K562 (cell line): Measurements from ENCODE around the gene ABITRAM. TPM values are rescaled to one million over a fixed set of nuclear protein-coding genes. Genes with fewer than 3 reads are reported as not detected.
A peak's percentile ranks its signal among the peaks of the same experiment; 100 is the strongest.

Source experiments
- CCNT2 ChIP-seq: IDR thresholded peaks from 2 replicates; pipeline ENCODE4 v1.6.1; 2011; ENCODE audit warnings: borderline replicate concordance, low read depth, mild to moderate bottlenecking, moderate library complexity, mixed read lengths, low read length; ENCODE audit not compliant: insufficient read length; ENCODE audit errors: extremely low read depth
- ELF1 ChIP-seq: fragments of 200-800 bp; sonication (Bioruptor generic); IDR thresholded peaks from 2 replicates; pipeline ENCODE4 v1.6.1; 2016; ENCODE audit warnings: missing genetic modification characterization, missing compliant biosample characterization
- ERF ChIP-seq: fragments of 450-650 bp; formaldehyde crosslinking; IDR thresholded peaks from 2 replicates; pipeline ENCODE4 v1.4.0; 2020; ENCODE audit warnings: mild to moderate bottlenecking, mixed read lengths
- GABPB1 ChIP-seq: sonication (generic); formaldehyde crosslinking; IDR thresholded peaks from 2 replicates; pipeline ENCODE4 v1.8.0; 2022; ENCODE audit warnings: mild to moderate bottlenecking, missing genetic modification reagents
- HDAC1 ChIP-seq, 2 experiments: fragments of 450-650 bp; IDR thresholded peaks; 2 replicates each; pipeline ENCODE4 v1.6.1; 2016 to 2017; ENCODE audit warnings: inconsistent platforms in 1 of 2, mild to moderate bottlenecking in 1 of 2, moderate library complexity in 1 of 2
- NR2C2 ChIP-seq, 2 experiments: fragments of 200-800 bp in 1 of 2; sonication (Bioruptor generic) in 1 of 2; sonication (generic) in 1 of 2; formaldehyde crosslinking in 1 of 2; IDR thresholded peaks; 2 replicates each; pipeline versions ENCODE4 v1.6.1 to v1.8.0; 2016 to 2022; ENCODE audit warnings: mild to moderate bottlenecking in 1 of 2, missing compliant biosample characterization in 1 of 2, missing genetic modification characterization in 1 of 2, missing genetic modification reagents in 1 of 2
- PCBP1 ChIP-seq: fragments of 200-400 bp; formaldehyde crosslinking; IDR thresholded peaks from 2 replicates; pipeline ENCODE4 v1.6.1; 2018; ENCODE audit warnings: mild to moderate bottlenecking, low read depth, low read length; ENCODE audit not compliant: poor library complexity, severe bottlenecking
- PHF20 ChIP-seq: fragments of 450-650 bp; IDR thresholded peaks from 2 replicates; pipeline ENCODE4 v1.6.1; 2018; ENCODE audit not compliant: partially characterized antibody
- RBM39 ChIP-seq: fragments of 200-400 bp; formaldehyde crosslinking; optimal IDR thresholded peaks from 2 replicates; pipeline ENCODE3; 2018; ENCODE audit warnings: low read depth, low read length
- ZNF239 ChIP-seq: fragments of 250-450 bp; sonication (Bioruptor Pico); IDR thresholded peaks from 2 replicates; pipeline ENCODE4 v1.4.0; 2020; ENCODE audit warnings: mild to moderate bottlenecking
- polyA plus RNA-seq, 8 experiments: library from polyadenylated mRNA; depleted of rRNA in 4 of 8; stranded (reverse) in 5 of 8; unstranded in 3 of 8; fragments of >200 nt; fragmentation: Nextera tagmentation in 2 of 8; fragmentation: Illumina TruSeq in 1 of 8; extraction: Ambion mirVana in 2 of 8; extraction: Trizol in 1 of 8; gene quantifications; 2 replicates each; pipeline versions ENCODE4 v1.2.1 to v1.2.3, GENCODE V29; 2011 to 2014; ENCODE audit warnings: inconsistent platforms in 1 of 8, missing spikeins in 1 of 8
- total RNA-seq, 7 experiments: library from RNA; depleted of rRNA in 6 of 7; stranded (reverse); fragments of >200 nt in 6 of 7; fragmentation: Illumina TruSeq in 2 of 7; extraction: Trizol in 2 of 7; gene quantifications; 2 replicates each; pipeline versions ENCODE4 v1.2.1 to v1.2.3, GENCODE V29; 2011 to 2021; ENCODE audit warnings: low replicate concordance in 1 of 7
- TF ChIP-seq, protein P1 (sequence below), 3 experiments: fragments of 200-800 bp in 1 of 3; fragments of 250-450 bp in 1 of 3; fragments of 450-650 bp in 1 of 3; sonication (Bioruptor Pico) in 1 of 3; sonication (Bioruptor generic) in 1 of 3; formaldehyde crosslinking in 1 of 3; IDR thresholded peaks; 2 replicates each; pipeline versions ENCODE4 v1.6.1 to v1.8.0; 2016 to 2022; ENCODE audit warnings: mild to moderate bottlenecking in 2 of 3, missing genetic modification characterization in 2 of 3, missing compliant biosample characterization in 1 of 3, moderate library complexity in 1 of 3
- TF ChIP-seq, protein P2 (sequence below), 2 experiments: fragments of 450-650 bp; formaldehyde crosslinking in 1 of 2; IDR thresholded peaks; 2 replicates each; pipeline versions ENCODE4 v1.4.0 to v1.6.1; 2014 to 2020; ENCODE audit warnings: mild to moderate bottlenecking in 2 of 2, borderline replicate concordance in 1 of 2, low read depth in 1 of 2

ABITRAM gene
- total and polyA plus RNA-seq, 9 of the 15 experiments (the other 6 are each of a cell fraction or from before 2014, with no cell fraction given) = 8.9 to 47.6 (median 28.4) TPM

DNA sequence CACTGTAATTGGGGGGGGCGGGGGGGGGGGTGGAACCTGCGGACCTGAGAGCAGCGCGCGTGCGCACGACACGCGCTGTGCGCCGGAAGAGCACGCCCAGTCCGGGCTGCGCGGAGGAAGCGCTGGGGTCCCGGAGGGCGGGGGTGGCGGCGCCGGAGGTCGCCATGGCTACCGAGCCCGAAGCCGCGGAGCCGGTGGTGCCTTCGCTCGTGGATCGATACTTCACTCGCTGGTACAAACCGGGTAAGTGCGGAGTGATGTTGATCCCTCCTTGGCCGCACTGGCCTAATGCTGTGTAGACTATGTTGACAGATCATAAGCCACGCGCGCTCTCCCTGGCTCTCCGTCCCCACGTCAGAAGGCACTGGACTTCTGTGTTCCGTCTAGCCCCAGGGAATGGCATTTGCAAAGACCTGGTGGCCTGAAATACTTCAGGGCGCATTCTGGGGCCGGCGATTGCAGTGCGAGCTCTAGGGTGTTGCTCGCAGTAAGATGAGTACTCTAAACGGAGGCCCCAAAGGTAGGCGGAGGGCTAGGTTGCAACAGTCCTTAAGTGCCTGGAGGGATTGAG is at the start of gene ABITRAM (continued):
- TF ChIP-seq, protein P1, sequence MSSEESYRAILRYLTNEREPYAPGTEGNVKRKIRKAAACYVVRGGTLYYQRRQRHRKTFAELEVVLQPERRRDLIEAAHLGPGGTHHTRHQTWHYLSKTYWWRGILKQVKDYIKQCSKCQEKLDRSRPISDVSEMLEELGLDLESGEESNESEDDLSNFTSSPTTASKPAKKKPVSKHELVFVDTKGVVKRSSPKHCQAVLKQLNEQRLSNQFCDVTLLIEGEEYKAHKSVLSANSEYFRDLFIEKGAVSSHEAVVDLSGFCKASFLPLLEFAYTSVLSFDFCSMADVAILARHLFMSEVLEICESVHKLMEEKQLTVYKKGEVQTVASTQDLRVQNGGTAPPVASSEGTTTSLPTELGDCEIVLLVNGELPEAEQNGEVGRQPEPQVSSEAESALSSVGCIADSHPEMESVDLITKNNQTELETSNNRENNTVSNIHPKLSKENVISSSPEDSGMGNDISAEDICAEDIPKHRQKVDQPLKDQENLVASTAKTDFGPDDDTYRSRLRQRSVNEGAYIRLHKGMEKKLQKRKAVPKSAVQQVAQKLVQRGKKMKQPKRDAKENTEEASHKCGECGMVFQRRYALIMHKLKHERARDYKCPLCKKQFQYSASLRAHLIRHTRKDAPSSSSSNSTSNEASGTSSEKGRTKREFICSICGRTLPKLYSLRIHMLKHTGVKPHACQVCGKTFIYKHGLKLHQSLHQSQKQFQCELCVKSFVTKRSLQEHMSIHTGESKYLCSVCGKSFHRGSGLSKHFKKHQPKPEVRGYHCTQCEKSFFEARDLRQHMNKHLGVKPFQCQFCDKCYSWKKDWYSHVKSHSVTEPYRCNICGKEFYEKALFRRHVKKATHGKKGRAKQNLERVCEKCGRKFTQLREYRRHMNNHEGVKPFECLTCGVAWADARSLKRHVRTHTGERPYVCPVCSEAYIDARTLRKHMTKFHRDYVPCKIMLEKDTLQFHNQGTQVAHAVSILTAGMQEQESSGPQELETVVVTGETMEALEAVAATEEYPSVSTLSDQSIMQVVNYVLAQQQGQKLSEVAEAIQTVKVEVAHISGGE (CRISPR knock-in tag; IDR thresholded peaks at IDR 0.05) = peak in 2 of 3 experiments; percentile 50 to 84; a peak in 3 of 6 replicates
- TF ChIP-seq CCNT2 = peak; percentile 5
- TF ChIP-seq, protein P2, sequence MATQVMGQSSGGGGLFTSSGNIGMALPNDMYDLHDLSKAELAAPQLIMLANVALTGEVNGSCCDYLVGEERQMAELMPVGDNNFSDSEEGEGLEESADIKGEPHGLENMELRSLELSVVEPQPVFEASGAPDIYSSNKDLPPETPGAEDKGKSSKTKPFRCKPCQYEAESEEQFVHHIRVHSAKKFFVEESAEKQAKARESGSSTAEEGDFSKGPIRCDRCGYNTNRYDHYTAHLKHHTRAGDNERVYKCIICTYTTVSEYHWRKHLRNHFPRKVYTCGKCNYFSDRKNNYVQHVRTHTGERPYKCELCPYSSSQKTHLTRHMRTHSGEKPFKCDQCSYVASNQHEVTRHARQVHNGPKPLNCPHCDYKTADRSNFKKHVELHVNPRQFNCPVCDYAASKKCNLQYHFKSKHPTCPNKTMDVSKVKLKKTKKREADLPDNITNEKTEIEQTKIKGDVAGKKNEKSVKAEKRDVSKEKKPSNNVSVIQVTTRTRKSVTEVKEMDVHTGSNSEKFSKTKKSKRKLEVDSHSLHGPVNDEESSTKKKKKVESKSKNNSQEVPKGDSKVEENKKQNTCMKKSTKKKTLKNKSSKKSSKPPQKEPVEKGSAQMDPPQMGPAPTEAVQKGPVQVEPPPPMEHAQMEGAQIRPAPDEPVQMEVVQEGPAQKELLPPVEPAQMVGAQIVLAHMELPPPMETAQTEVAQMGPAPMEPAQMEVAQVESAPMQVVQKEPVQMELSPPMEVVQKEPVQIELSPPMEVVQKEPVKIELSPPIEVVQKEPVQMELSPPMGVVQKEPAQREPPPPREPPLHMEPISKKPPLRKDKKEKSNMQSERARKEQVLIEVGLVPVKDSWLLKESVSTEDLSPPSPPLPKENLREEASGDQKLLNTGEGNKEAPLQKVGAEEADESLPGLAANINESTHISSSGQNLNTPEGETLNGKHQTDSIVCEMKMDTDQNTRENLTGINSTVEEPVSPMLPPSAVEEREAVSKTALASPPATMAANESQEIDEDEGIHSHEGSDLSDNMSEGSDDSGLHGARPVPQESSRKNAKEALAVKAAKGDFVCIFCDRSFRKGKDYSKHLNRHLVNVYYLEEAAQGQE (IDR thresholded peaks at IDR 0.05; ENCODE audit: borderline replicate concordance) = peak; percentile 4; the same call in 1 of the 2 replicates
- TF ChIP-seq, protein P2 (CRISPR knock-in tag; IDR thresholded peaks at IDR 0.05; ENCODE audit: low read depth) = no peak
- no peak for TF ChIP-seq ZNF239
- no peak for TF ChIP-seq NR2C2 (CRISPR knock-in tag; IDR thresholded peaks at IDR 0.05)
- peak; percentile 90; the same call in 1 of the 2 replicates for TF ChIP-seq NR2C2 (tag; IDR thresholded peaks at IDR 0.05)
- TF ChIP-seq GABPB1 (CRISPR knock-in tag) = peak; percentile 81
- peak in 1 of 2 experiments; percentile 96; a peak in 2 of 4 replicates for TF ChIP-seq HDAC1 (IDR thresholded peaks at IDR 0.05)
- TF ChIP-seq ERF (CRISPR knock-in tag) = peak; percentile 76
- TF ChIP-seq PHF20 = peak; percentile 7
- TF ChIP-seq ELF1 (tag) = peak; percentile 85
- peak; percentile 90 for TF ChIP-seq PCBP1
- TF ChIP-seq RBM39 = no peak
